OCI-M2 (cell line): Measurements from ENCODE around the gene PTPRA.
"Not testable (repeated sequence)": the region's sequence is repeated elsewhere in the genome, so short reads cannot be mapped to it uniquely, and the experiment has no call there.

Experiments used
- DNase-seq: peaks from one replicate; lab custom pipeline; 2025; ENCODE audit not compliant: unreplicated experiment; lab: John Stamatoyannopoulos, UW

PTPRA gene

GRCh38 chr20:2873010-2873746 lies at the start of gene PTPRA:
Gene PTPRA (plus strand): TSS chr20:2873481. CDS start chr20:2964278, 90,797 bp downstream.
- DNase-seq = peak; percentile 84

- no peak for DNase-seq
Measured at GRCh38 chr20:2825761-2826160, 47.5 kb upstream of the PTPRA start.

GRCh38 chr20:2826655-2827054 lies 46.6 kb upstream of the PTPRA start:
- DNase-seq = no peak

- DNase-seq = no peak
Measured at GRCh38 chr20:2829376-2829775, 43.9 kb upstream of the PTPRA start.

GRCh38 chr20:2831206-2831605 lies 42.1 kb upstream of the PTPRA start:
- DNase-seq = not testable (repeated sequence)

- no peak for DNase-seq
Measured at GRCh38 chr20:2833761-2834160, 39.5 kb upstream of the PTPRA start.

- no peak for DNase-seq
Measured at GRCh38 chr20:2834401-2835110, 38.7 kb upstream of the PTPRA start.

- DNase-seq = no peak
Measured at GRCh38 chr20:2835331-2835796, 37.9 kb upstream of the PTPRA start.

GRCh38 chr20:2836035-2836434 lies 37.2 kb upstream of the PTPRA start:
- DNase-seq = no peak

GRCh38 chr20:2837221-2837960 lies 35.9 kb upstream of the PTPRA start:
- DNase-seq = no peak

- no peak for DNase-seq
Measured at GRCh38 chr20:2838170-2838797, 35.0 kb upstream of the PTPRA start.

GRCh38 chr20:2838847-2839671 lies 34.2 kb upstream of the PTPRA start:
- DNase-seq = no peak

- no peak for DNase-seq
Measured at GRCh38 chr20:2839732-2840137, 33.5 kb upstream of the PTPRA start.

GRCh38 chr20:2840138-2840966 lies 32.9 kb upstream of the PTPRA start, which contains the start of the genes PCED1A and VPS16:
Gene PCED1A (minus strand): TSS chr20:2840655. CDS start chr20:2839912, 743 bp downstream.
Gene VPS16 (plus strand): TSS chr20:2840745. CDS start chr20:2840775, 30 bp downstream.
- DNase-seq = no peak

- DNase-seq = peak; percentile 32
Measured at GRCh38 chr20:2840967-2841531, 32.2 kb upstream of the PTPRA start.

- DNase-seq = no peak
Measured at GRCh38 chr20:2845607-2846006, 27.7 kb upstream of the PTPRA start.

GRCh38 chr20:2846698-2847097 lies 26.6 kb upstream of the PTPRA start:
- DNase-seq = no peak

- DNase-seq = no peak
Measured at GRCh38 chr20:2847802-2848201, 25.5 kb upstream of the PTPRA start.

GRCh38 chr20:2849529-2849928 lies 23.8 kb upstream of the PTPRA start:
- no peak for DNase-seq
